Stomach (tissue), 4 donors: ENCODE results near the gene GLRX.

Experiments
- CTCF ChIP-seq, 7 experiments: fragments of 450-650 bp in 4 of 7; fragments of 200-600 bp in 3 of 7; sonication (generic) in 3 of 7; IDR thresholded peaks; one replicate each; pipeline ENCODE4 v1.5.1; 2016 to 2019; ENCODE audit warnings: antibody characterized with exemption in 7 of 7, control low read depth in 2 of 7, mild to moderate bottlenecking in 1 of 7
- EP300 ChIP-seq: sonication (generic); formaldehyde crosslinking; IDR thresholded peaks from one replicate; pipeline ENCODE4 v1.6.1; 2017; ENCODE audit warnings: antibody characterized with exemption
- POLR2A ChIP-seq, 4 donors: fragments of 450-650 bp; IDR thresholded peaks; one replicate each; pipeline ENCODE4 v1.6.1; 2016; ENCODE audit warnings: antibody characterized with exemption in 4 of 4, control low read depth in 2 of 4, mild to moderate bottlenecking in 1 of 4, moderate library complexity in 1 of 4
- POLR2AphosphoS5 ChIP-seq, 3 donors: sonication (generic); formaldehyde crosslinking; IDR thresholded peaks; one replicate each; pipeline ENCODE4 v1.6.1; 2016; ENCODE audit warnings: antibody characterized with exemption in 3 of 3

- no peak for TF ChIP-seq POLR2AphosphoS5 (IDR thresholded peaks at IDR 0.05)
- TF ChIP-seq POLR2A (IDR thresholded peaks at IDR 0.05), result no peak
- TF ChIP-seq EP300, result no peak
- TF ChIP-seq CTCF (IDR thresholded peaks at IDR 0.05), result no peak
Observed at GRCh38 chr5:95799191-95799835, 23.2 kb downstream of the GLRX start.
